MM.1S (cell line): ENCODE data around the gene GNAI3.

ENCODE experiments used
- EZH2 ChIP-seq: fragments of 300-600 bp; sonication (generic); optimal IDR thresholded peaks from 2 replicates; pipeline ENCODE3; 2017; ENCODE audit warnings: low read depth, mild to moderate bottlenecking, antibody characterized with exemption, low read length, mixed read lengths
- EZH2phosphoT487 ChIP-seq: fragments of 300-600 bp; sonication (generic); IDR thresholded peaks from 2 replicates; pipeline ENCODE4 v1.6.1; 2018; ENCODE audit warnings: antibody characterized with exemption, low read length
- TF ChIP-seq, protein P1 (sequence below): fragments of 300-600 bp; sonication (generic); IDR thresholded peaks from 2 replicates; pipeline ENCODE4 v1.5.1; 2016; ENCODE audit warnings: antibody characterized with exemption, low read length, mixed read lengths

DNA sequence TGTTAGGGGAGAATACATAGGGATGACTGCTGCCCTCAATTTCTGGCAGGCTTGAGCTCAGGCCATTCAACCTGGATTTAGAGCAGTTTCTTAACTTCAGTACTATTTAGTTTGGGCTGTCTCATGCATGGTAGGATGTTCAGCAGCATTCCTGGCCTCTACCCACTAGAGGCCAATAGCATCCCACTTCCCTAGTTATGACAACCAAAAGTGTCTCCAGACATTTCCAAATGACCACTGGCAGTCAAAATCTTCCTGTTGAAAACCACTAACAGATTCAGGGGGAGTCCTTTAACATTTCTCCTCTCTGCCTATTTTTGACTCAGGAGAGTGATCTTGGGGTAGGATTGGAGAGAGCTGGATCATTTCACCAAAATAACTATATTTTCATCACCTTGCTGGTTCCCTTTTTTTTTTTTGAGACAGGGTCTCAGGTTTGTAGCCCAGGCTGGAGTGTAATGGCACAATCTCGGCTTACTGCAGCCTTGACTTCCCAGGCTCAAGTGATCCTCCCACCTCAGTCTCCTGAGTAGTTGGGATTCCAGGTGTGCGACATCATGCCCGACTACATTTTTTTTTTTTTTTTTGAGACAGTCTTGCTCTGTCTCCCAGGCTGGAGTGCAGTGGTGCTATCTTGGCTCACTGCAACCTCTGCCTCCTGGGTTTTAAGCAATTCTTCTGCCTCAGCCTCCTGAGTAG, 62.3 kb downstream of the GNAI3 start:
- TF ChIP-seq, protein P1, sequence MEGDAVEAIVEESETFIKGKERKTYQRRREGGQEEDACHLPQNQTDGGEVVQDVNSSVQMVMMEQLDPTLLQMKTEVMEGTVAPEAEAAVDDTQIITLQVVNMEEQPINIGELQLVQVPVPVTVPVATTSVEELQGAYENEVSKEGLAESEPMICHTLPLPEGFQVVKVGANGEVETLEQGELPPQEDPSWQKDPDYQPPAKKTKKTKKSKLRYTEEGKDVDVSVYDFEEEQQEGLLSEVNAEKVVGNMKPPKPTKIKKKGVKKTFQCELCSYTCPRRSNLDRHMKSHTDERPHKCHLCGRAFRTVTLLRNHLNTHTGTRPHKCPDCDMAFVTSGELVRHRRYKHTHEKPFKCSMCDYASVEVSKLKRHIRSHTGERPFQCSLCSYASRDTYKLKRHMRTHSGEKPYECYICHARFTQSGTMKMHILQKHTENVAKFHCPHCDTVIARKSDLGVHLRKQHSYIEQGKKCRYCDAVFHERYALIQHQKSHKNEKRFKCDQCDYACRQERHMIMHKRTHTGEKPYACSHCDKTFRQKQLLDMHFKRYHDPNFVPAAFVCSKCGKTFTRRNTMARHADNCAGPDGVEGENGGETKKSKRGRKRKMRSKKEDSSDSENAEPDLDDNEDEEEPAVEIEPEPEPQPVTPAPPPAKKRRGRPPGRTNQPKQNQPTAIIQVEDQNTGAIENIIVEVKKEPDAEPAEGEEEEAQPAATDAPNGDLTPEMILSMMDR, result no peak
- TF ChIP-seq EZH2phosphoT487 (no peak), EZH2 (no peak)
